Mucosa of gallbladder (tissue), 1 donor: Measurements from ENCODE around the gene ZNF232. TPM values are rescaled to one million over a fixed set of nuclear protein-coding genes. Genes with fewer than 3 reads are reported as not detected.
A peak's percentile ranks its signal among the peaks of the same experiment; 100 is the strongest.
"Not testable (repeated sequence)": the region's sequence is repeated elsewhere in the genome, so short reads cannot be mapped to it uniquely, and the experiment has no call there.

Experiments used
- DNase-seq: peaks from one replicate; pipeline ENCODE4 v3.0.0-alpha.2; 2020; ENCODE audit warnings: low spot score
- total RNA-seq: library from RNA; stranded (reverse); gene quantifications from one replicate; pipeline ENCODE4 v1.2.1, GENCODE V29; 2021
- donor health status: DM: no; HTN: no; CAD: no.

Gene ZNF232
- total RNA-seq, 1 donor from 2014 or later = 9.6 TPM

DNA sequence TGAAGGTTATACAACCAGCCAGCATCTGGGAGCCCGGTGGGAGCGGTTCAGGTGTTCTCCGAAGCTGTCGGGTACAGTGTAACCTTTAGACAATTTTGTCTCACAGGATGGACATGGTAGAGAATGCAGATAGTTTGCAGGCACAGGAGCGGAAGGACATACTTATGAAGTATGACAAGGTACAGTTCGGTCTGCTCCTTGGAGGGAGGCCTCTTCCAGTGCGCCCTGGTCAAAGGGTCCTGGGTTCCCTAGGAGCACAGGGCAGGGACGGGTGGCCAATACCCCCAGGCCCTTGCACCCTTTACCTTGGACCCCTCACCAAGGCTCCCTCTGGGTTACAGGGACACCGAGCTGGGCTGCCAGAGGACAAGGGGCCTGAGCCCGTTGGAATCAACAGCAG is 18.6 kb upstream of the ZNF232 start:
- DNase-seq = not testable (repeated sequence)

DNA sequence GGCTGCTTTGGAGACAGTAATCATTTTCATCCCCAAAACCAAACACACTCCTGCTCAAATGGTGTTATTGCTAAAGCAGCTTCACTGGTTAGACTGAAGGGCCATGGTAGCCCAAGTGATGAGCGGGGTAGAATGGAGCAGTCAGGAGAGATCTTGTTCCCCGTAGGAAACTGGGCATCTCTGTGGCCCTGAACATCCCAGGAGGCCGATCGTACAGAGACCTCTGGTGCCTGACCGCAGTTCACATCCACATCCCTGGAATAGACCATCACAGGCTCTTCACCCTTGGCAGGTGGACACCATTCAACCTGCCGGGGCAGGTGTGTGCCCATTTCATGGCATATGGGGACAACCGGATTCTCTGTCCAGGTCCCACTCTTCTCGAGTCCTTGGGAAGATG is 18.1 kb upstream of the ZNF232 start:
- peak; percentile 4 for DNase-seq

DNA sequence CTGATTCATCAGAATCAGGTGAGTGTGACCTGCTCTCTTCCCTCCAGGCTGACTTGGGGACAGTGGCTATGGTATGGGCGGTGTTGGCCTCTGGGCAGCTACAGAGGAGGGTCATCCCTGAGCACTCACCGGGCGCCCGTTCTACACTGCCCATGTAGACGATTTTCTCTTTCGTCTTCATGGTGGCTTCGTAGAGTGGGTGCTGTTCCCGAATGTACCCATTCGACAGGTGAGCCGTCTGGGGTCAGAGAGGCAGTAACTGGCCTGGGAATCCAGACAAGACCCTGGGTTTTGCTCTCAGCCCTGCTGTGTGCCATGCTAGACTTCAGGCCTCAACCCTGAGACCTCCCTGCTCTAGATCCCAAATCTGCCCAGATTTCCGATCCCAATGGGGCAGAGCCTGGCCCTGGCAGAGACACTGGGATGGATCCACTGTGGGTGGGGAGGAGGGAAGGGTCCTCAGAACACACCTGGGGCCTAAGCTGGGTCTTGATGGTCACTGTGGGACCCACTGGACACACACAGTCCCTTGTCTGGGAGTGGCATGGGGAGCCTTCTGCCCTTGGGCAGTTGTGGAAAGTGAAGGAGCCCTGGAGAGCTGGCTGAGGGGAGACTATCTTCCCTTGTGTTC is 17.3 kb upstream of the ZNF232 start:
- peak; percentile 8 for DNase-seq

DNA sequence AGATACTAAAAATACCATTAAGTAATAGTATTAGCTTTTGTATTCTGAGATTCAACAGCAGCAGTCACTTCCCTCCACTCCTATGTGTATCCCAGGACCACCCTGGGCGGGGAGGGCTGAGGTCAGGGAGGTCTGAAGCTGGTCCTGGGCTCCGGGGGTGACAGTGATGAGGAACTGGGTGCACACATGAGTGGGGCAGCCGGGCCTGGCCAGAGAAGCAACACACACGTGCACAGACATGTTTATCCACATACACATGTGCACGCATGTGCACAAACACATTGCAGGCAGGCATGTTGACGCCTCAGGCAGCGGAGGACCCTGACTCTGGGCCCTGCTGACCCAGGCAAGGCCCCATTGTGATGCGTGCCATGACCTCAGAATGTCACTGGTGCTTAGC is 16.7 kb upstream of the ZNF232 start:
- peak; percentile 7 for DNase-seq

DNA sequence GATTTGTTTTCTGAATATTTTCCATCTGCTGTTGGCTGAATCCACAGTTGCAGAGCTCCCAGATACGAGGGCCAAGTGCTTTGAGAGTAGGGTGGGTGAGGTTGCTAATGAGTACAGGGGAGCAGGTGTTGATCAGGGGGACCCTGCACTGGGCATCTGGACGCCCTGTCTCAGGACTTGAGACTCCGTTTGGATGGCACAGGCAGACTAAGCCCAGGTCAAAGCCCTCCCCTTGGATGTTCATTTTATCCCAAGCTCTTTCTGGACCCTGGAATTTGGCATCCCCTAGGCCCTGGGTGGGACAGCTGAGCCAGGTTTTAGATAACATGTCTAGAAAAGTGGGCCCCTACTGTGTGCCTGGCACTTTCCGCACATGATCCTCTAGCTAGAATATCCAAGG is 16.2 kb upstream of the ZNF232 start:
- no peak for DNase-seq

DNA sequence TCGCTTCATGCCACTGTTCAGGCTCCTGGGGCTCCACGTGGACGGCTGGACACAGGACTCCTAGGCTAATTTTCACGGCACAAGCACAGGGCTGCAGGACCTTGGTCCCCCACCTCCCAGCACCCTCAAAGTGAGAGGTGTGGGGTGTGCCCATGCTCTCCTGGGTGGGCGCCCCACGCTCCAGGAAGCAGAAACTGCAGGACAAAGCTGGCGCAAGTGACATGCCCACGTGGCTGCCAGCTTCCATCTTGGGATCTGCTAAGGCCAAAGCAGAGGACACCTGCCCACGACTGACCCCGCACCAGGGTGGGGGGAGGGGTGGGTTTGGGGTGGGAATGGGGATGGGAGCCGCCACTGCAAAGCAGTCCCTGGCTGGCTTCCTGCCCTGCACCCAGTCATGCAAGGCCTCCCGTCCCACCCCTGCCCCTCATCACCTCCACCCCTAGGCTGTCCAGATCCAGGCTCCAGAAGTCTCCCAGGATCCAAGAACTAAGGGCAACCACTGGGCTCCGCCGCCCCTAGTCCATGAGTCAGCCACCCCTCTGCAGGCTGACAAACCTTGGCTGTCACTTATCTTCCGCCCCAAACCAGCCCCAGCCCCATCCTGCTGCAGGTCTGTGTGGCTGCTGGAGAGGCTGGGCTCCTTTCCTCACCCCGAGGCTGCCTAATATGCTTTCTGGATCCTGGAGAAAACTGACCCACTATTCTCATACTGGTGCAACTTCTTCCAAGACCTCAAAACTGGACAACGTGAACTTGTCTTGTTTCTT is 15.2 kb upstream of the ZNF232 start:
- peak; percentile 3 for DNase-seq

DNA sequence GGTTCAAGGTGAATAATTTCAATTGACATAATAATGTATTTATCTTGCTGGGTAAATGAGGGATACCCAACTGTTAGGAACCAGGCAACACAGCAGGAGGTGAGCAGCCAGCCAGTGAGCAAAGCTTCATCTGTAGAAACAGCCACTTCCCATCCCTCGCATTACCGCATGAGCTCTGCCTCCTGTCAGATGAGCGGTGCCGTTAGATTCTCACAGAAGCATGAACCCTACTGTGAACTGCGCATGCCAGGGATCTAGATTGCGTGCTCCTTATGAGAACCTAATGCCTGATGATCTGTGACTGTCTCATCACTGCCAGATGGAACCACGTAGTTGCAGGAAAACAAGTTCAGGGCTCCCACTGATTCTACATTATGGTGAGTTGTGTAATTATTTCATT is 13.2 kb upstream of the ZNF232 start:
- peak; percentile 4 for DNase-seq

DNA sequence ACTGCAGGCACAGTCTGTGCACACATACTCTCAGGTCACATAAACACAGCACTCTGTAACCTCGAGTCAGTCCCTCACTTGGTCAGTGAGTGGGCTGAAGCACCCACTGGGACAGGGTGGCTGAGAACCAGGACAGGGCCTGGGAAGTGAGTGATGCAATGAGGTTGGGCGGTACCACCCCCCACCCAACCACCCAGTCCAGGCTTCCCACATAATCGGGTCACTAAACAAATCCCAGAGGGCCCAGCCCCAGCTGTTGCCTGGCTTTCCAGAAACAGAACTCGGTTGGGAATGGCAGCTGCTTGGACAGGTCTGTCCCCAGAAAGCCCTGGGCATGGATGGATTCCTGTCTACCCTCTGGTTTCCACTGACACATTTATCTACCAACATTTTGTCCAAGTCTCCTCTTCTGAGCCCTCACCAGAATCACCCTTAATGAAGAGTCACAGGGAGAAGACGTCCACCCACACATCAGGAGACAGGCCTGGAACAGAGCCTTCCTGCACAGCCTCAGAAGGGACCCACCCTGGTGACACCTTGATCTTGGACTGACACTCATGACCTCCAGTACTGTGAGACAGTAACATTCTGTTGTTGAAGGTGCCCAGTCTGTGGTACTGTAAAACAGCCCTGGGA is 12.6 kb upstream of the ZNF232 start:
- peak; percentile 3 for DNase-seq

DNA sequence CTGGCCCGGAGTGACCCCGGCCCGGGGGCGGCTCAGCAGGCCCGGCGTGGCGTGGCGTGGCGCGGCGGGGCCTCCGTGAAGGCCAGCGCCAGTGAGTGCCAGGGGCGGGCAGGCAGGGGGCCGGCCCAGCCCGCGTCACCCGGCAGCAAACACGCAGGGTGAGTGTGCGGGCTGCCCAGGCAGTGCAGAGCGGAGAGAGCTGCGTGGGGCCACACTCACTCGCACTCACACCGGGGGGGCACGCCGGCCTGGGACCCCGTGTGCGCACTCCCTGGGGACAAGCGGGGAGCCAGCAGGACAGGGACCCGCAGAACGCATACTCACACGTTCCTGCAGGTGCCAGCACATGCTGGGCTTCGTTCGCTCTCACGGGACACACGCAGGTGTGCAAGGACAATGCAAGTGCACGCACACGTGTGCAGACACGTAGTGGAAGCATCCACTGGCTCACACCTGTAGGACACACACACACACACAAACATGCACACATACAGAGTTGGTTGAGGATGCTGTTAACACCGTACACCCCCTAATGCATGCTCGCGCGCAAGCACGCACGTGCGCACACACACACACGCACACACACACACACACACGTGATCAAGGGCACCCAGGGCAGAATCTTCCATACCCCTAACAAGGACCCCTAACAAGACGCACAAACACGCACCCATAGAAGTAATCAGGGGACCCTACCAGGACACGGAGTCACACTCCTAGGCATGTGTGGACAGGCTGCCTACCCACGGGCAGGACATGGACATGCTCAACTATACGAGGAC is 11.9 kb upstream of the ZNF232 start:
- DNase-seq = no peak

DNA sequence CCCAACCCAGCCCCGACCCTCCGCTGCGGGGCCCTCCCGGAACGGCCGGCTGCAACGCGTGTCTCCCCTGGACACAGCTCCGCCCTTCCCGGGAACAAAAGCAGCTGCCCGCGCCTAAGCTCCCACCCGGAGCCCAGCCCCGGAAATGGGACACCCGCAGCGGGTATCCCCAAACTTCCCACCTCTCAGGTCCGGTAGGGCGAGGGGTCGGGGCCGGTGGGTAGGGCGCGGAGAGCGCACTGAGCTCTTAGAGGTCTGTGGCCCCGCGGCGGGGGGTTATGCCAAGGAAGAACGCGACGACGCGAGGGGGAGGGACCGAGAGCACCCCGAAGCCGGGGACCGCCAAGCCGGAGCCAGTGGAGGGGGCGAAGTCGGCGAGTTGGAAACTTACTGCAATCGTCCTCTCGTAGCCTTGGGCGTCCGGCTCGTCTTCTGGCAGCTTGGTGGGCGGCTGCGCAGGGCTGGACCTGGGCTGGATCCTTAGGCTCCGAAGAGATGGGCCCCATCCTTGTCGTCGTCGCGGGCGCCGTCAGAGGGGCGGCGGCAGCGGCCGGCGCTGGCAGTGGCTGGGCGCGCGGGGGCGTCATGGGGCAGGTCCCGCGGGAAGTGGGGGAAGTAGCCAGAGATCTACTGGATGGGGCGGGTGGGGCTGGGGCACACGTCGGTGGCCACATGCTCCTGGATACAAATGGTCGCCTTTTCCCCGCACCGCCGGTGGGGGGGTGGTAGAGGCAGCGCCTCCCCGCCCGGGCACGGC is 11.1 kb upstream of the ZNF232 start:
- DNase-seq = no peak

DNA sequence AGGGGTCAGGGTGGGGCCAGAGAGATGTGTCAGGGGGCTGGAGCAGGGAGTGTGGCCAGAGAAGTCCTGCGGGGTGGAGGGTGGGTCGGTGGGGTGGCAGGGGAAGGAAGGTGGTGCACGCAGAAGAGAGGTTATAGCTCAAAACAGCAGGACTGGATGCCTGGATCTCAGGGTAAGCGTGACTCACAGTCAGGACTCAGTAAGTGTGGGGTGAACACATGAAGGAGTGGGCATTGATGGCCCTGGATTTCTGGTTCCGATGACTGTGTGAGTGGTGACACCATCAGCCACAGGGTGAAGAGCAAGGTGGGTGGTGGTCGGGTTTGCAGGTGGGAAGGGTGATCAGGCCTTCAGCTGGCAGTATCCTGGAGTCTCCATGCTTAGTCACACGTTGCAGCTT is 10.4 kb upstream of the ZNF232 start:
- not testable (repeated sequence) for DNase-seq

DNA sequence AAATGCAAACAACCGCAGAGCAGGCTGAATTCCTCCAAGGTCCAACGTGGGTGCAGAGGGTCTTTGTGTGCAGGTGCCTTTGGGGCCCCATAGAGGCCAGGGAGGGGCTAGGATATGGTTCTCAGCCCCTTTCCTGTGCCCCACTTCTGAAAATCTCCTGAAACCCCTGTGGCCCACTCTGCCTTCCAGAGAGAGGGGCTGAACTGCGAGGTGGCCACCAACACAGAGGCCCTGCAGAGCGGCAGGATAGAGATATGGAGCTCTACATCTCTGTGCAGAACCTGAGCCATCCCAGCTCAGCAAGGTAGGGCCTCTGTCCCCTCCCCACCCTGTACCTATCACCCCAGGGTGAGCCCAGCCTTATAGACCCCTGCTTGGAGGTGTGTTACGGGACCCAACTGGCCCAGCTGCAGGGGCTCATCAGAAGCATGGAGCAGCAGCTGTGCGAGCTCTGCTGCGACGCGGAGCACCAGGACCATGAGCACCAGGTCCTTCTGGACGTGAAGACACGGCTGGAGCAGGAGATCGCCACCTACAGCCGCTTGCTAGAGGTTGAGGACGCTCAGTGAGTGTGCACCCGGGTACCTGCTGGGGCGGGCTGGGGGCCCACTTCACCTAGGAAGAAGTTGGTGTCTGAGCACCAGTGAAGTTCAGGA is 9.6 kb upstream of the ZNF232 start:
- DNase-seq = no peak

DNA sequence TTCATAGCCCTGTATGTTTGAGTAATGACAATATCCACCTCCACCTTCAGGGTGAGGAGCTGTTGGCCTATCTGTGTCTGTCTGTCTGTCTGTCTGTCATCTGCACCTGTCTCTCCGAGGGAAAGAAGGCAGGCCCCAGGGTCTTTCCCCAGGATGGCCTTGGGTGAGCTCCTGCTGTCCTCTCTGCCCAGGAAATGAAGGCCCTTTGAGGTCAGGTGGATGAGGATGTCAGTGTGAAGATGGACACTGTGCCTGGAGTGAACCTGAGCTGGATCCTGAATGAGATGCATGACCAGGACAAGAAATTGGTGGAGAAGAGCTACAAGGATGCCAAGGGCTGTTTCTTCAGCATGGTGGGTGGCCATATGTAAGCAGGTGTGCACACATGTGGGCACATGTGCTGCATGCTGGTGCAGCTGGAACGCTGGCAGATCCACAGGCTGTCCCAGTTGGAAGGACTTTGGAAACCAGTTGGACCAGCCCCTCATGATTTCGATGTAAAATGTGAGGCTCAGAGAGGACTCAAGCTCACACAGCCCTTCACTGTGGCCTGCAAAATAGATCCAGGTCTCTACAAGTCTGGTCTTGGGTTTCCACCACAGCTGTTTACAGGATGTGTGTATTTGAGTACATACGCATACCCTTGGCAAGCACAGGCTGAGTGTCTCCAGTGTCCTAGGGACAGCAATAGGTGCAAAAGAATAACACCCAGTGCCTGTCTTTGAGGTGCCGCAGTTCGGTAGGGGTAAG is 8.9 kb upstream of the ZNF232 start:
- not testable (repeated sequence) for DNase-seq

DNA sequence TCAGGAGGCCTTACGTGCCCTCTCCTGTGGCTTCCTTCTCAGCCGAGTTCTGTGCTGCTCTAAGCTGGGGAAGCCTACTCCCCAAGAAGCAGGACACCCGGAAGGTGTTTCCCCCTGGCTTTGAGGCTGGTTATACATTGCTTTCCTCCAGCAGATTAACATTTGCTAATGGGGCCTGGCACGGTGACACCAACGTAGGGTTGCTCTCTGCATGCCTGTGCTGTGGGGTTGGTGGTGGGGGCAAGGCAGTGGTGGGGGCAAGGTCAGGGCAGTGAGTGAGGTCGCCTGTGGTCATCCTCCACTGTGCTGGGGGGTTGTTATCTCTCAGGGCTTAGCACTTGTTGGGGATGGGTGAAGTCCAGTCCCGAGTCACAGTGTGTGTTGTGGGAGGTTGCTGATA is 8.4 kb upstream of the ZNF232 start:
- DNase-seq = no peak

DNA sequence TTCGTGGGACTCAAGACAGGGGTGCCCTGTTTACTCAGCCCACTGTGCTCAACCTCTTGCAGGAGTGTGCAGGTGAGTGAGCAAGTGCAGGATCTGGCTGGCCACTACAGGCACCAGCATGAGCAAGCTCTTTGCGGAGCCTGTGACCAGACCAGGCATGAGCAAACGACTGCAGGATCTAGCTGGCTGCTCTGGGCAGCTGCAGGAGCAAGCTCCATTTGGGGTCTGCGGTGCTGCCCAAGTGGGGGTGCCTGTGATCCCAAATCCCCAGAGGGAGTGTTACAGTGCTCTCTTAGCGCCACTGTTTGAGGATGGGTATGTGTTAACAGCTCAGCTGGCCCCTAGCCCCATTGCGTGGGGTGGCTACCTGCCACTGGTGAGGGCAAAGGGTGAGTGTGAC is 6.5 kb upstream of the ZNF232 start:
- DNase-seq = no peak

DNA sequence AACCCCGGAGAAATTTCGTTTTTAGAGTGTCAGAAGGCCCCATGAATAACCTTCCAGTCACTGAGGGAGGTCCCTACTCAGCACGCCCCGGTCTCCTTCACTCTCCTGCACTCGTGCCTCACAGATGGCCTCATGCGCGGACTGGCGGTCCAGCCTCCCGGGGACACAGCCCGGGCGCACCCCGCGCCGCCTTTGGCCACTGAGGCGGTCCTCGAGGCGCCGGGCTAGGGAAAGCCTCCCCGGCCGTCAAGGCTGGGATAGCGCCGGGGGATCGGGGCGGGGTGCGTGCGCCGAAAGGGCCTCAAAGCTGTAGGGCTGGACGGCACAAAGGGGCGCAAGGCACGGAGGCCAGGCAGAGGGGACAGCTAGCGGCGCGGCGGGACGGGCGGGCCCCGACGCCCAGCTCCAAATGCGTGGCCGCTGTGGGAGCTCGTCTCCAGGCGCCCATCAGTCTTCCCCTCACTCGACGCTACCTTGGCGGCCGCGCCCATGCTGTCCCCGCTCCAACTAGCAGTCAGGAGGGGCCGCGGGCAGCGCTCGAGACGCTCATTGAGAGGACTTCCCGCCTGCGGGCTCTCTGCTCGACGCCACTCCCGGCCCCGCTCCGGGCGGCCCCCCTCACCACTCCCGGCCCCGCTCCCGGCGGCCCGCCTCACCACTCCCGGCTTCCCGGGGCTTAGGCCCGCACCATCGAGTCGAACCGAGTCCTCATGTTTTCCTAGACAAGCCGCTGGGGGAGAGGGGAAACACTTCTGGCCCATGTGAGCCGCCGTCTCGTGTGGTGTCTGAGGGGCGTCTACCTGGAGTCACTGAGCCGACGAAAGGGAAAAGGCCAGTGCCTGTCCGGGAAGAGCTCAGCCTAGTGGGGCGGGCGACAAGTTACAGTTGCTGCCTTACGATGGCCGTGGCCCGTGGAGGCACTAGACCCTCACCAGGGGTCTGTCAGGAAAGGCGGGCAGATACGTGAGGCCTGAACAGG is 4.3 kb upstream of the ZNF232 start, which contains the start of gene USP6:
USP6 (plus strand) TSS at position 360 of the 979 bp plus-strand sequence. CDS start 14,336 bp downstream, outside the sequence.
- DNase-seq = no peak

DNA sequence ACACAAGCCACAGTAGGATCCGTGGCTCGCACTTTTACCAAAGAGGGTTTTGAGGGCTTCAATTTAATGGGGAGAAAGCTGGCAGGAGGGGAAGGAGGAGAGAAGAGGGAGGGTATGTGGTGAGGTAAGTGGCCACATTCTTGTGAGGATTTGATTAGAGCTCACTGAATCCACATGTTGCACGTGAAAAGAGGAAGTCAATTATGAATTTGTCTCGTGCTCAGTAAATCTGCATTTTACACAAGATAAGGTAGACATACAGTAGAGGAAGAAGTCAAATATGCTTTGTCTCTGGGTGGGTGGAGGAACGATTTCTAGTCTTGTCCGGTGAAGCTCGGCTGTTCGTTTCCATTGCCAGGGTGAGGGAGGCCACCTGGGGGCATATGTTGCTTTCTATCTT is 862 bp downstream of the ZNF232 start:
- DNase-seq = no peak

DNA sequence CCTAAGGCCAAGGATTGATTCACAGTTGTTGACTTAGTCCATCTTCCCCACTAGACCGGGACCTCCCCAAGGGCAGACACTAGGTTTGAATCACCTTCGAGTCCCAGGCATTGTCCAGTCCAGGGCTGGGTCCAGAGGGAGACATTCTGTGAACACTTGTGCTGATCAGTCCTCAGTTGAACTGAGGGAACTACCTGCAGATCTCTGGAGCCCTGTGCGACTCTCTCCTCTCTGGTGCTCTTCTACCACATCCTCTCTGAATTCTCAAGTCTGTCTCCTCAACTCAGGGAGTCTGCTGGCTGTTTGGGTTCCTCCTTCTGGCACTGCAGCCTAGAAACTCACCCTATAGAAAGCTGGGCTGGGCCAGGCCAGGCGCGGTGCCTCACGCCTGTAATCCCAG is 10.8 kb downstream of the ZNF232 start:
- no peak for DNase-seq

DNA sequence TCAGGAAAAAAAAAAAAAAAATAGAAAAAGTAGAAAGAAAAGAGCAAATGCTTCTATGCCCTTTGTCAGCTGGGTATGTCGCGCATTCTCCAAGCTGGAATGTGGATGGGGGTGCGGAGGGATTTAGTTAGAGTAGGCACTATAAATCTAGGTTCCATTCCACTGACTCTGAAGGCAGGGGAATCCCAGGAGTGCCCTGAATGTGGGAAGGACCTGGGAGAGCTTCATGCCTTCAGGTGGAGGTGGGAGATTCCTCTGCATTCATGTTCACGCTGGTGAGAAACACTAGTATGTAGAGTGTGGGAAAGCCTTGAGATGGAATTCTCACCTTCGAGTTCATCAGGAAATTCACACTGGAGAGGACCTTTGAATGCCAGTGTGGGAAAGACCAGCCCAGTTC is 12.4 kb downstream of the ZNF232 start:
- DNase-seq = no peak
